IMR-90 (cell line): Measurements from ENCODE around the gene C17orf78. TPM values are rescaled to one million over a fixed set of nuclear protein-coding genes. Genes with fewer than 3 reads are reported as not detected.

Experiments
- ATAC-seq: fragments of 200-7000 bp; cut with Tn5 transposase; 2 replicates; pipeline ENCODE4 v1.9.1; 2020; ENCODE audit warnings: low read depth, mild to moderate bottlenecking, moderate library complexity
- BruUV-seq: library from RNA; stranded (reverse); fragments of 400-500 nt; replicated peaks from 2 replicates; lab custom pipeline; 2021; lab: Mats Ljungman, UMichigan
- CTCF ChIA-PET: fragments of 300-600 bp; formaldehyde crosslinking; extraction: SDS; loops from one replicate; lab custom pipeline; 2021; ENCODE audit warnings: antibody characterized with exemption; lab: Yijun Ruan, JAX
- POLR2A ChIA-PET: fragments of 300-600 bp; sonication (Branson Sonifier 250); formaldehyde crosslinking; loops from one replicate; lab custom pipeline; 2022; ENCODE audit warnings: antibody characterized with exemption; ENCODE audit not compliant: unreplicated experiment; lab: Charles Lee
- DNase-seq: peaks from one replicate; pipeline ENCODE4 v3.0.0; 2013
- H2AFZ ChIP-seq: replicated peaks from 2 replicates; pipeline ENCODE3; 2013; ENCODE audit warnings: low read length, mild to moderate bottlenecking; ENCODE audit not compliant: poor library complexity
- H2AK5ac ChIP-seq: 2 replicates; pipeline ENCODE4 v1.6.1; 2013; ENCODE audit warnings: low read depth, low read length, inconsistent platforms
- H2AK9ac ChIP-seq: replicated peaks from 2 replicates; pipeline ENCODE3; 2013; ENCODE audit warnings: mild to moderate bottlenecking, low read depth, low read length, moderate library complexity; ENCODE audit not compliant: poor library complexity
- H2BK120ac ChIP-seq: 2 replicates; pipeline ENCODE4 v1.6.1; 2013; ENCODE audit warnings: low read depth, low read length, inconsistent platforms
- H2BK15ac ChIP-seq: 3 replicates; pipeline ENCODE4 v1.6.1; 2013; ENCODE audit warnings: low read depth, low read length, inconsistent platforms
- H2BK20ac ChIP-seq: 2 replicates; pipeline ENCODE4 v1.6.1; 2013; ENCODE audit warnings: low read depth, mild to moderate bottlenecking, inconsistent platforms, low read length, moderate library complexity
- H2BK5ac ChIP-seq: 2 replicates; pipeline ENCODE4 v1.6.1; 2013; ENCODE audit warnings: mild to moderate bottlenecking, low read depth, low read length, inconsistent platforms; ENCODE audit not compliant: poor library complexity, severe bottlenecking
- H3K14ac ChIP-seq: replicated peaks from 2 replicates; pipeline ENCODE4 v1.6.1; 2013; ENCODE audit warnings: low read depth, low read length, inconsistent platforms
- H3K18ac ChIP-seq: 2 replicates; pipeline ENCODE4 v1.6.1; 2013; ENCODE audit warnings: low read depth, low read length, control low read depth
- H3K23ac ChIP-seq: 2 replicates; pipeline ENCODE4 v1.6.1; 2013; ENCODE audit warnings: low read depth, low read length, inconsistent platforms
- H3K27ac ChIP-seq: 2 replicates; pipeline ENCODE4 v1.5.1; 2013; ENCODE audit warnings: mild to moderate bottlenecking, control low read depth, low read length; ENCODE audit not compliant: insufficient read depth
- H3K27me3 ChIP-seq: 2 replicates; pipeline ENCODE4 v1.6.1; 2013; ENCODE audit warnings: low read length; ENCODE audit not compliant: control insufficient read depth, insufficient read depth
- H3K36me3 ChIP-seq: 2 replicates; pipeline ENCODE4 v1.6.1; 2013; ENCODE audit warnings: low read length, mixed read lengths; ENCODE audit not compliant: control insufficient read depth, insufficient read depth
- H3K4ac ChIP-seq: 2 replicates; pipeline ENCODE4 v1.6.1; 2013; ENCODE audit warnings: low read depth, low read length, inconsistent platforms
- H3K4me1 ChIP-seq: 2 replicates; pipeline ENCODE4 v1.6.1; 2013; ENCODE audit warnings: low read length, mixed read lengths; ENCODE audit not compliant: control insufficient read depth, insufficient read depth
- H3K4me2 ChIP-seq: 2 replicates; pipeline ENCODE4 v1.6.1; 2013; ENCODE audit warnings: low read depth, mild to moderate bottlenecking, control low read depth, low read length, moderate library complexity
- H3K4me3 ChIP-seq: 2 replicates; pipeline ENCODE4 v1.5.1; 2013; ENCODE audit warnings: low read depth, mild to moderate bottlenecking, control low read depth, low read length, moderate library complexity; ENCODE audit not compliant: insufficient read depth
- H3K56ac ChIP-seq: 2 replicates; pipeline ENCODE4 v1.6.1; 2013; ENCODE audit warnings: low read length, inconsistent platforms; ENCODE audit not compliant: insufficient read depth; ENCODE audit errors: extremely low read depth
- H3K79me1 ChIP-seq, 2 experiments: 2 replicates each; pipeline ENCODE4 v1.6.1; 2013; ENCODE audit warnings: low read length in 2 of 2, inconsistent platforms in 1 of 2, low read depth in 1 of 2
- H3K9ac ChIP-seq: 2 replicates; pipeline ENCODE4 v1.6.1; 2013; ENCODE audit warnings: low read depth, low read length, control low read depth
- H3K9me1 ChIP-seq: 2 replicates; pipeline ENCODE4 v1.6.1; 2013; ENCODE audit warnings: low read length, inconsistent platforms; ENCODE audit not compliant: insufficient read depth
- H3K9me3 ChIP-seq: 2 replicates; pipeline ENCODE4 v1.6.1; 2013; ENCODE audit warnings: low read length; ENCODE audit not compliant: control insufficient read depth, insufficient read depth
- H4K20me1 ChIP-seq: 2 replicates; pipeline ENCODE4 v1.6.1; 2013; ENCODE audit warnings: low read length, inconsistent platforms; ENCODE audit not compliant: insufficient read depth
- H4K5ac ChIP-seq: 2 replicates; pipeline ENCODE4 v1.6.1; 2013; ENCODE audit warnings: mild to moderate bottlenecking, low read depth, low read length, control low read depth
- H4K8ac ChIP-seq, 2 experiments: 2 replicates each; pipeline ENCODE4 v1.6.1; 2013; ENCODE audit warnings: low read depth in 2 of 2, low read length in 2 of 2, control low read depth in 1 of 2, inconsistent platforms in 1 of 2
- H4K91ac ChIP-seq: 2 replicates; pipeline ENCODE4 v1.6.1; 2013; ENCODE audit warnings: low read depth, low read length, inconsistent platforms; ENCODE audit not compliant: insufficient read depth
- BHLHE40 ChIP-seq: fragments of 150-350 bp; IDR thresholded peaks from 2 replicates; pipeline ENCODE4 v1.6.1; 2016; ENCODE audit warnings: mild to moderate bottlenecking, low read depth, low read length
- CEBPB ChIP-seq: IDR thresholded peaks from 2 replicates; pipeline ENCODE4 v1.6.1; 2012; ENCODE audit warnings: low read depth, low read length, improper control_type of control experiment
- NFE2L2 ChIP-seq: fragments of 150-350 bp; IDR thresholded peaks from 2 replicates; pipeline ENCODE4 v1.6.1; 2016; ENCODE audit warnings: low read depth, mild to moderate bottlenecking, low read length
- RAD21 ChIP-seq: IDR thresholded peaks from 2 replicates; pipeline ENCODE4 v1.6.1; 2012; ENCODE audit warnings: low read length, improper control_type of control experiment
- RCOR1 ChIP-seq: IDR thresholded peaks from 2 replicates; pipeline ENCODE4 v1.6.1; 2012; ENCODE audit warnings: mild to moderate bottlenecking, low read length, improper control_type of control experiment; ENCODE audit not compliant: insufficient replicate concordance
- SMC3 ChIP-seq: fragments of 150-350 bp; IDR thresholded peaks from 2 replicates; pipeline ENCODE4 v1.6.1; 2016; ENCODE audit warnings: low read depth, mild to moderate bottlenecking, antibody characterized with exemption, low read length, moderate library complexity
- WGBS, 2 experiments: methylation state at CpG; one replicate each; pipeline versions ENCODE4 v1.1.5 to v1.1.7; 2013; ENCODE audit warnings: missing lambda C conversion rate in 2 of 2; ENCODE audit not compliant: insufficient read length in 1 of 2; ENCODE audit errors: extremely low coverage in 2 of 2; 5-methylcytosine and 5-hydroxymethylcytosine counted together
- dilution Hi-C: fragments of 300-500 bp; cut with HindIII; formaldehyde crosslinking; loops from one replicate; pipeline ENCODE4 v1.14.3; 2018; ENCODE audit warnings: low sequenced_read_pairs; ENCODE audit not compliant: unreplicated experiment
- in situ Hi-C: fragments of 300-500 bp; cut with MboI; formaldehyde crosslinking; loops from 3 replicates; pipeline ENCODE4 v1.14.3; 2019; ENCODE audit warnings: low sequenced_read_pairs, inconsistent platforms, mixed read lengths
- intact Hi-C: fragments of 100-400 bp; cut with micrococcal nuclease; formaldehyde crosslinking; loops from 2 replicates; pipeline ENCODE4 v1.10.0; 2022
- polyA plus RNA-seq, 3 experiments: library from polyadenylated mRNA; depleted of rRNA; stranded (reverse); fragments of >200 nt; gene quantifications; 2 replicates each; pipeline ENCODE4 v1.2.3, GENCODE V29; 2012; ENCODE audit warnings: low replicate concordance in 1 of 3
- total RNA-seq: library from RNA; depleted of rRNA; stranded (reverse); fragments of >200 nt; gene quantifications from 2 replicates; pipeline ENCODE4 v1.2.3, GENCODE V29; 2012
- TF ChIP-seq, protein P1 (sequence below): conservative IDR thresholded peaks from 2 replicates; pipeline ENCODE4 v1.5.1; 2012; ENCODE audit warnings: mild to moderate bottlenecking, low read depth, low read length, improper control_type of control experiment

The C17orf78 gene
- total and polyA plus RNA-seq, 2 of the 4 experiments (the other 2 are of a cell fraction), result not detected

DNA sequence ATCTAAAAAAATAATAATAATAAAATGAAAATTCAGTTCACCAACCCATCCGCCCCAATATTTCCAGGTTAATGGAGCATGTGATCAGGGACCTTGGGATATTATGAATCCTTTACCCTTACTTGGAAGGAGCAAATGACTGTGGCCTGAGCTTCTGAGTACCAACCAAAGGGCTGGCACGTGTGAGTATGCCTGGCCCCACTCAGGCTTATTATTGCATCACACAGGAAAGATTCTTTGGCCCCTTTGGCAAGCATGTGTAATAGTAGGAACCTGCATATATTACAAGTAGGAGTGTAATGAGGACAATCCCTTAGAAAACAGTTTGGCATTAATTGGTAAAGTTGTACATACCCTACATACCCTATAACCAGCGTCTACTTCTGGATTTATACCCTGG, 7.2 kb upstream of the C17orf78 start:
- Histone ChIP-seq H3K4me1 (peaks cover 1% of the 10 kb centered on the region; the same call in 1 of the 2 replicates), H3K9ac (no peak overlapping the region), H3K36me3 (no peaks in the 10 kb centered on the region), H3K14ac (no peak overlapping the region), H4K5ac (no peak overlapping the region), H2AK5ac (no peak overlapping the region), H3K79me1 (peaks cover 0 to 7% of the 10 kb centered on the region in 2 experiments; a peak in 2 of 4 replicates), H4K91ac (no peak overlapping the region), H3K27ac (no peak overlapping the region), H3K9me1 (no peaks in the 10 kb centered on the region), H2BK120ac (no peak overlapping the region), H3K23ac (no peak overlapping the region), H3K18ac (no peak overlapping the region), H3K4me3 (no peak overlapping the region), H3K9me3 (no peaks in the 10 kb centered on the region), H2AK9ac (no peak overlapping the region), H4K20me1 (no peaks in the 10 kb centered on the region), H2AFZ (peak overlapping the region; percentile 26), H3K4me2 (no peak overlapping the region), H3K56ac (no peak overlapping the region), H2BK20ac (no peak overlapping the region), H2BK5ac (no peak overlapping the region), H2BK15ac (no peak overlapping the region), H3K4ac (no peak overlapping the region), H3K27me3 (no peaks in the 10 kb centered on the region), H4K8ac (no peak overlapping the region)
- no peak for ATAC-seq
- intact Hi-C loops (no loop called here), in situ Hi-C loops (no loop called here), dilution Hi-C loops (no loop called here)
- TF ChIP-seq RAD21 (no peak), CEBPB (peak; percentile 87), RCOR1 (no peak), SMC3 (no peak), NFE2L2 (no peak), BHLHE40 (peak; percentile 26; the same call in 1 of the 2 replicates)
- TF ChIP-seq, protein P1, sequence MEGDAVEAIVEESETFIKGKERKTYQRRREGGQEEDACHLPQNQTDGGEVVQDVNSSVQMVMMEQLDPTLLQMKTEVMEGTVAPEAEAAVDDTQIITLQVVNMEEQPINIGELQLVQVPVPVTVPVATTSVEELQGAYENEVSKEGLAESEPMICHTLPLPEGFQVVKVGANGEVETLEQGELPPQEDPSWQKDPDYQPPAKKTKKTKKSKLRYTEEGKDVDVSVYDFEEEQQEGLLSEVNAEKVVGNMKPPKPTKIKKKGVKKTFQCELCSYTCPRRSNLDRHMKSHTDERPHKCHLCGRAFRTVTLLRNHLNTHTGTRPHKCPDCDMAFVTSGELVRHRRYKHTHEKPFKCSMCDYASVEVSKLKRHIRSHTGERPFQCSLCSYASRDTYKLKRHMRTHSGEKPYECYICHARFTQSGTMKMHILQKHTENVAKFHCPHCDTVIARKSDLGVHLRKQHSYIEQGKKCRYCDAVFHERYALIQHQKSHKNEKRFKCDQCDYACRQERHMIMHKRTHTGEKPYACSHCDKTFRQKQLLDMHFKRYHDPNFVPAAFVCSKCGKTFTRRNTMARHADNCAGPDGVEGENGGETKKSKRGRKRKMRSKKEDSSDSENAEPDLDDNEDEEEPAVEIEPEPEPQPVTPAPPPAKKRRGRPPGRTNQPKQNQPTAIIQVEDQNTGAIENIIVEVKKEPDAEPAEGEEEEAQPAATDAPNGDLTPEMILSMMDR, result no peak
- peak; percentile 38 for DNase-seq
- no CpG with 5 or more reads among the region's 3 CpGs for WGBS, 2 experiments
- CTCF ChIA-PET, result no interaction called here
- no TSS peak for BruUV-seq
- POLR2A ChIA-PET, result no interaction called here
